Spinal cord (tissue), 10 donors: Measurements from ENCODE around the gene HTRA3. TPM values are rescaled to one million over a fixed set of nuclear protein-coding genes. Genes with fewer than 3 reads are reported as not detected.

Experiments used
- DNase-seq, 6 donors: peaks; one replicate each; pipeline versions ENCODE4 v3.0.0 to v3.0.0-alpha.2; 2013 to 2015; ENCODE audit warnings: low spot score in 6 of 6, low read depth in 4 of 6
- H3K27ac ChIP-seq: one replicate; pipeline ENCODE4 v1.5.1; 2013; ENCODE audit warnings: low read depth, low read length, control low read depth
- H3K27me3 ChIP-seq: one replicate; pipeline ENCODE4 v1.6.1; 2013; ENCODE audit warnings: low read length; ENCODE audit not compliant: control insufficient read depth, insufficient read depth
- H3K36me3 ChIP-seq: one replicate; pipeline ENCODE4 v1.6.1; 2013; ENCODE audit warnings: low read length; ENCODE audit not compliant: control insufficient read depth, insufficient read depth
- H3K4me1 ChIP-seq: one replicate; pipeline ENCODE4 v1.6.1; 2013; ENCODE audit warnings: low read length; ENCODE audit not compliant: control insufficient read depth, insufficient read depth
- H3K4me3 ChIP-seq: one replicate; pipeline ENCODE4 v1.5.1; 2013; ENCODE audit warnings: low read depth, low read length, control low read depth
- H3K9me3 ChIP-seq: one replicate; pipeline ENCODE4 v1.6.1; 2013; ENCODE audit warnings: low read length; ENCODE audit not compliant: control insufficient read depth, insufficient read depth
- WGBS: methylation state at CpG from one replicate; pipeline ENCODE4 v1.1.5; 2013; ENCODE audit warnings: missing lambda C conversion rate; ENCODE audit not compliant: insufficient coverage; 5-methylcytosine and 5-hydroxymethylcytosine counted together
- polyA plus RNA-seq, 2 donors: library from polyadenylated mRNA; unstranded; fragments of 120-200 nt; gene quantifications; one replicate each; pipeline ENCODE4 v1.2.1, GENCODE V29; 2013; ENCODE audit not compliant: insufficient read length in 2 of 2
- total RNA-seq, 2 donors: library from RNA; depleted of rRNA in 1 of 2; stranded (reverse); fragments of 120-200 nt in 1 of 2; fragments of >200 nt in 1 of 2; gene quantifications; one replicate each; pipeline versions ENCODE4 v1.2.3 to v1.2.4, GENCODE V29; 2013 to 2014
- donor health status: healthy.

Gene HTRA3
- total and polyA plus RNA-seq, 4 donors = 8.7 to 23.4 (median 10.6) TPM

DNA sequence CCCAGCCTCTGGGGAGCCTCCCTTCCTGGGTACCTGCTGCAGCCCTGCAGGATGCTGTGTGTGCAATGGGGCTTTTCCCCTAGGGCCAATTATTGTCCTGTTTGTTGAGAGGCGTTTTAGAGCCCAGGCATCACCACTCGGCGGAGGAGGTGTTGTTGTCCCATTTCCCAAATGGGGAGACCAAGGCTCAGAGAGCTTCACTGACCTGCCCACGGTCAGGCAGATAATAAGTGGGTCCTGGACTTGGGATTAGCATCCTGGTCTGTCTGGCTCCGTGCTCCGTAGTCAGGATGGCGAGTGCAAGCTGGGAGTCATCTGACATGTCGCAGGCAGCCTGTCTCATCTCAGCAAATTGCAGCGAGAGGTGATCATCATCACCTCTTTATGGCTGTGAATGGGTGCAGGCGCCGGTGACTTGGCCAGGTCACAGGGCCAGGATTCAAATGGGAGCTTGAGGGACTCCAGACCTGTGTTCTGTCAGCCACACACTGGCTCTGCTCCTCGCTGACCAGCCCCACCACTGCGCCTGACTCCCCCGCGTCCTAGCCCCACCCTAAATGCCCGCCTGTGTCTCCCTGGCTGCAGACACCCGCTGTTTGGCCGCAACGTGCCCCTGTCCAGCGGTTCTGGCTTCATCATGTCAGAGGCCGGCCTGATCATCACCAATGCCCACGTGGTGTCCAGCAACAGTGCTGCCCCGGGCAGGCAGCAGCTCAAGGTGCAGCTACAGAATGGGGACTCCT lies 16.6 kb downstream of the HTRA3 start:
- H3K4me3 ChIP-seq = no peak overlapping the region
- no peak overlapping the region for H3K27ac ChIP-seq
- H3K27me3 ChIP-seq = no peaks in the 10 kb centered on the region
- no peak for DNase-seq
- no peaks in the 10 kb centered on the region for H3K9me3 ChIP-seq
- peaks cover 5% of the 10 kb centered on the region for H3K4me1 ChIP-seq
- WGBS = 90% methylated on average over 22 of the region's 23 CpGs
- no peaks in the 10 kb centered on the region for H3K36me3 ChIP-seq

DNA sequence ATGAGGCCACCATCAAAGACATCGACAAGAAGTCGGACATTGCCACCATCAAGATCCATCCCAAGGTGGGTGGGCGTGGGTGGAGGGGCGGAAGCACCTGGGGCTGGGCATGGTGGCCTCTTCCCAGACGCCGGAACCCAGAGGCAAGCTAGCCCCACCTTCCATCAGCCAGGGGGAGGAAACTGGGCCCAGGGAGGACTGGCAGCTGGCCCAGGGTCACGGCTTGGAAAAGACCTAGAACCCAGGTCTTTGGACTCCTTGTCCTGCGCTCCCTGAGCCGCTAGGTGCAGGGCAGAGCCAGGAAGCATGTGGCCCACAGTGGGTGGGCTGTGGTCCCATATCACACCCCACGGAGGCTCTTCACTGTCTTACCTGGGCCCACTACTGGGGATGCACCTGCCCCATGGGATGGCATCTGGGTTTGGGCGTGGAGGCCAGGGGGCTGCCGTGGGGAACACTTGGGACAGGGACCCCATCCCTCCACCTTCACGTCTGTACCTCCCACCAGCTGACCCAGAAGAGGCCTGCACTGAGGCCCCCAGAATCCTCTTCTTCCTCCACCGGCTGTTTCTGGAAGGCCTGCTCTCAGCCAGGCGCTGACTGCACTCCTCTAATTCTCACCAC lies 17.3 kb downstream of the HTRA3 start:
- H3K9me3 ChIP-seq = no peaks in the 10 kb centered on the region
- 79% methylated on average over 12 of the region's 15 CpGs for WGBS

DNA sequence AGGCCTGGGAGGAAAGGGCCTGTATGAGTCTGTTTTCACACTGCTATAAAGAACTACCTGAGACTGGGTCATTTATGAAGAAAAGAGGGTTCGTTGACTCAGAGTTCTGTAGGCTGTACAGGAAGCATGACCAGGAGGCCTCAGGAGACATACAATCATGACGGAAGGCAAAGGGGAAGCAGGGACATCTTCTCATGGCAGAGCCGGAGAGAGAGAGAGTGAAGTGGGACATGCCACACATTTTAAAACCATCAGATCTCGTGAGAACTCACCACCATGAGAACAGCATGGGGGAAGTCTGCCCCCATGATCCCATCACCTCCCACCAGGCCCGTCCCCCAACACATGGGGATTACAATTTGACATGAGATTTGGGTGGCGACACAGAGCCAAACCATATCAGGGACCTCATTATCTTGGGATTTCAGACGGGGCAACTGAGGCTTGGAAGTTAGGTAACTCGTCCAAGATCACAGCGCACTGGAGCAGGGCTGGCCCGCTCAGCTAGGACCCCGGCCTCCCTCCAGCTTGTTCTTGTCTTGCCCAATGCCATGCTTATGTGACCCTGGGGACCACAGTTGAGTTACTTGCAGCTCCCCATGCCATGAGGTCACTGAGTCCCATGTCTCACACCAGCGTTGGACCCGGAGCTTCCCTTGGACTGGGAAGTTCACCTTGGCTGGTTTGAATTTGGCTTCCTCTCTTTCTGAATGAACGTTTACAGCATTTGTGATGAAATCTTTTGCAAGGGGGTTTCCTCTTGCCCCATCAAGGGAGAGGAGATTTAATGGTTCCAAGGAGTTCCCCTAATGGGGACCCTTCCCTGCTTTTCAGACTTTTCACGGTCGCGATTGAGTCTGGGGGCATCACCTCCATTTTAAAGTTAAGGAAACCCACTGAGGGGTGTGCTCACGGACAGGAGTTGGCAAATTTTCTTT lies 18.1 kb downstream of the HTRA3 start:
- no peak overlapping the region for H3K27ac ChIP-seq
- WGBS = 91% methylated on average over 16 of the region's 18 CpGs
- no peaks in the 10 kb centered on the region for H3K27me3 ChIP-seq
- no peak for DNase-seq
- H3K4me1 ChIP-seq = no peaks in the 10 kb centered on the region
- H3K4me3 ChIP-seq = no peak overlapping the region
- no peaks in the 10 kb centered on the region for H3K36me3 ChIP-seq
- H3K9me3 ChIP-seq = no peaks in the 10 kb centered on the region

More for the DNA sequence above, 17.3 kb downstream of the HTRA3 start:
- Histone ChIP-seq H3K4me3 (no peak overlapping the region), H3K27me3 (no peaks in the 10 kb centered on the region), H3K27ac (no peak overlapping the region), H3K36me3 (no peaks in the 10 kb centered on the region), H3K4me1 (no peaks in the 10 kb centered on the region)
- DNase-seq = no peak

- Histone ChIP-seq H3K9me3 (no peaks in the 10 kb centered on the region), H3K4me3 (no peak overlapping the region), H3K27ac (no peak overlapping the region), H3K4me1 (no peaks in the 10 kb centered on the region), H3K27me3 (no peaks in the 10 kb centered on the region), H3K36me3 (no peaks in the 10 kb centered on the region)
- no peak for DNase-seq
- WGBS = 71% methylated on average over 12 of the region's 13 CpGs
These were observed 19.7 kb downstream of the HTRA3 start for GRCh38 chr4:8289151-8289750.

- no peaks in the 10 kb centered on the region for H3K36me3 ChIP-seq
- DNase-seq = no peak
- no peaks in the 10 kb centered on the region for H3K27me3 ChIP-seq
- H3K27ac ChIP-seq = no peak overlapping the region
- WGBS = 94% methylated on average over 28 of the region's 29 CpGs
- H3K9me3 ChIP-seq = no peaks in the 10 kb centered on the region
- H3K4me1 ChIP-seq = no peaks in the 10 kb centered on the region
- no peak overlapping the region for H3K4me3 ChIP-seq
These were observed 20.6 kb downstream of the HTRA3 start for GRCh38 chr4:8289956-8290700.

DNA sequence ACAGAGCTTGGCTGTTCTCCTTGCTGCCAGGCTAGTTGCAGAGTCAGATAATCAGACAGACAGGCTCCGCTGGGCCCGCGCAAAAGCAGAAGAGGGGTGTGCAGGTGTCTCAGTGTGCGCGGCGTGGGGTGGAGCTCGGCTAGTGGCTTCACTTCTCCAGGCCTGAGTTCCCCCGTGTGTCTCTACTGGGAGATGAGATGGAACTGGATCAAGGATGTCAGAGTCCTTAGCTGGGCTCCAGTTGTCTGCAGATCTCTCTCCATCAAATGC lies 21.1 kb downstream of the HTRA3 start:
- H3K4me3 ChIP-seq = no peak overlapping the region
- DNase-seq = no peak
- no peaks in the 10 kb centered on the region for H3K4me1 ChIP-seq
- H3K27me3 ChIP-seq = no peaks in the 10 kb centered on the region
- 91% methylated on average over 8 of the region's 8 CpGs for WGBS
- no peaks in the 10 kb centered on the region for H3K36me3 ChIP-seq
- no peaks in the 10 kb centered on the region for H3K9me3 ChIP-seq
- H3K27ac ChIP-seq = no peak overlapping the region

DNA sequence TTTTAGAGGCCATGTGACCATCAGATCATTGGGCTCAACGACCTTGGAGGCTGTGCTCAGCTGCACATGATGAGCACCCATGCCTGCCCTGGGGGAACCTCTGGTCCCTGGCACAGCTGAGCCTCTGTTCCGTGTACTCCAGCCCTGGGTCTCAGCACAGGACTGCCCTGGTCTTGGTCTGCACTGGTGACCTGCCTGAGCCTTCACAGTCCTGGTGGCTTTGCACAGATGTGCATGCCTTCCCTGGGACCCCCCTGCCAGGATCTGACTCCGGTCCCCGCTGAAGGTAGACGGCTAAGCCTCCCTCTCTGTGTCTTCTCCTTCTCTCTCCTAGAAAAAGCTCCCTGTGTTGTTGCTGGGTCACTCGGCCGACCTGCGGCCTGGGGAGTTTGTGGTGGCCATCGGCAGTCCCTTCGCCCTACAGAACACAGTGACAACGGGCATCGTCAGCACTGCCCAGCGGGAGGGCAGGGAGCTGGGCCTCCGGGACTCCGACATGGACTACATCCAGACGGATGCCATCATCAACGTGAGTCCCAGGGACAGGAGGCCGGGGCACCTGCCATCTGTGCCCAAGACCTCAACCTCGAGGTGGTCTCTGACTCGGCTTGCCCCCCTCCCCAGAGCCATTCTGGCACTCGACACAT lies 21.6 kb downstream of the HTRA3 start:
- Histone ChIP-seq H3K36me3 (no peaks in the 10 kb centered on the region), H3K4me1 (no peaks in the 10 kb centered on the region), H3K9me3 (no peaks in the 10 kb centered on the region), H3K27me3 (no peaks in the 10 kb centered on the region), H3K4me3 (no peak overlapping the region), H3K27ac (no peak overlapping the region)
- 89% methylated on average over 21 of the region's 21 CpGs for WGBS
- no peak for DNase-seq

GRCh38 chr4:8291701-8292477 lies 22.3 kb downstream of the HTRA3 start:
- DNase-seq = no peak
- no peaks in the 10 kb centered on the region for H3K36me3 ChIP-seq
- no peaks in the 10 kb centered on the region for H3K9me3 ChIP-seq
- H3K27ac ChIP-seq = no peak overlapping the region
- H3K4me1 ChIP-seq = no peaks in the 10 kb centered on the region
- no peak overlapping the region for H3K4me3 ChIP-seq
- H3K27me3 ChIP-seq = no peaks in the 10 kb centered on the region
- WGBS = 90% methylated on average over 14 of the region's 19 CpGs
